ENCODE measurements around the gene DTD1.

- TF ChIP-seq POLR2A (IDR thresholded peaks at IDR 0.05) (no peak), CTCF (IDR thresholded peaks at IDR 0.05) (no peak)
Measured at GRCh38 chr20:18729231-18729825, 141.5 kb downstream of the DTD1 start.

All from esophagus squamous epithelium (tissue), 4 donors.